Esophagus squamous epithelium (tissue), 5 donors: Measurements from ENCODE around the gene SDHAF3. TPM values are rescaled to one million over a fixed set of nuclear protein-coding genes. Genes with fewer than 3 reads are reported as not detected.
"Not testable (repeated sequence)": the region's sequence is repeated elsewhere in the genome, so short reads cannot be mapped to it uniquely, and the experiment has no call there.

Experiments
- DNase-seq: peaks from one replicate; lab custom pipeline; 2025; lab: John Stamatoyannopoulos, UW
- H3K27ac ChIP-seq, 4 donors: fragments of 200-600 bp; sonication (generic); one replicate each; pipeline ENCODE4 v1.5.1; 2016 to 2019; ENCODE audit warnings: mild to moderate bottlenecking in 1 of 4
- H3K27me3 ChIP-seq, 4 donors: fragments of 200-600 bp; sonication (generic); 1 replicate in 3 of 4; 2 replicates in 1 of 4; pipeline versions ENCODE4 v1.5.1 to v1.6.0; 2017 to 2021; ENCODE audit warnings: antibody characterized with exemption in 1 of 4
- H3K36me3 ChIP-seq, 3 donors: fragments of 200-600 bp; sonication (generic); one replicate each; pipeline ENCODE4 v1.5.1; 2016 to 2019
- H3K4me1 ChIP-seq, 3 donors: fragments of 200-600 bp; sonication (generic); one replicate each; pipeline ENCODE4 v1.5.1; 2017 to 2019
- H3K4me3 ChIP-seq, 4 donors: fragments of 200-600 bp; sonication (generic); 1 replicate in 3 of 4; 2 replicates in 1 of 4; pipeline ENCODE4 v1.5.1; 2016 to 2019; ENCODE audit warnings: mild to moderate bottlenecking in 2 of 4, moderate library complexity in 1 of 4
- H3K9me3 ChIP-seq, 3 donors: fragments of 200-600 bp; sonication (generic); one replicate each; pipeline ENCODE4 v1.5.1; 2016 to 2019
- CTCF ChIP-seq, 6 experiments: fragments of 450-650 bp in 4 of 6; fragments of 200-600 bp in 2 of 6; sonication (generic) in 2 of 6; IDR thresholded peaks; one replicate each; pipeline ENCODE4 v1.5.1; 2016 to 2019; ENCODE audit warnings: antibody characterized with exemption in 6 of 6, mild to moderate bottlenecking in 4 of 6, moderate library complexity in 4 of 6
- POLR2A ChIP-seq, 4 donors: fragments of 450-650 bp; IDR thresholded peaks; one replicate each; pipeline ENCODE4 v1.6.1; 2017; ENCODE audit warnings: antibody characterized with exemption in 4 of 4, mild to moderate bottlenecking in 4 of 4, moderate library complexity in 3 of 4
- WGBS, 2 donors: methylation state at CpG; one replicate each; pipeline ENCODE4 v1.1.5; 2018; 5-methylcytosine and 5-hydroxymethylcytosine counted together
- intact Hi-C: fragments of 100-400 bp; cut with DNase I; formaldehyde crosslinking; loops from one replicate; pipeline ENCODE4 v1.15.0; 2022
- total RNA-seq, 4 donors: library from RNA; depleted of rRNA; stranded (reverse); fragments of >200 nt; gene quantifications; one replicate each; pipeline ENCODE4 v1.1.0, GENCODE V29; 2016
- donor health status: DM: yes; HTN: yes; CAD: no.

The SDHAF3 gene
- total RNA-seq, 4 donors from 2014 or later = 6.4 to 13.6 (median 10.9) TPM

GRCh38 chr7:97117035-97117371 lies 495 bp upstream of the SDHAF3 start:
- Histone ChIP-seq H3K4me3 (peak overlapping the region; percentile 73 to 77 (median 74)), H3K4me1 (peaks cover 0 to 24% (median 5%) of the 10 kb centered on the region in 3 donors), H3K27ac (peak overlapping the region; percentile 65 to 84 (median 75)), H3K36me3 (no peaks in the 10 kb centered on the region), H3K27me3 (no peaks in the 10 kb centered on the region), H3K9me3 (no peaks in the 10 kb centered on the region)
- WGBS, 2 donors = 73 to 84% methylated on average over 9 of the region's 9 CpGs
- TF ChIP-seq CTCF (IDR thresholded peaks at IDR 0.05) (no peak), POLR2A (IDR thresholded peaks at IDR 0.05) (no peak)
- intact Hi-C loops = no loop called here
- no peak for DNase-seq

GRCh38 chr7:97118306-97118917 lies 914 bp downstream of the SDHAF3 start:
- Histone ChIP-seq H3K36me3 (no peaks in the 10 kb centered on the region), H3K9me3 (no peaks in the 10 kb centered on the region), H3K4me3 (peak overlapping the region; percentile 73 to 77 (median 74)), H3K27me3 (no peaks in the 10 kb centered on the region), H3K27ac (peak overlapping the region in 2 of 4 donors; percentile 81 to 84), H3K4me1 (peaks cover 0 to 24% (median 5%) of the 10 kb centered on the region in 3 donors)
- intact Hi-C loops = no loop called here
- no peak for DNase-seq
- TF ChIP-seq CTCF (IDR thresholded peaks at IDR 0.05) (no peak), POLR2A (IDR thresholded peaks at IDR 0.05) (no peak)
- 17% methylated on average over 13 of the region's 13 CpGs for WGBS, 2 donors

- TF ChIP-seq POLR2A (IDR thresholded peaks at IDR 0.05) (no peak), CTCF (IDR thresholded peaks at IDR 0.05) (no peak)
- H3K27ac ChIP-seq = no peak overlapping the region
- no peak for DNase-seq
- no peaks in the 10 kb centered on the region for H3K27me3 ChIP-seq
- no peak overlapping the region for H3K4me3 ChIP-seq
- H3K4me1 ChIP-seq = peaks cover 0 to 24% (median 5%) of the 10 kb centered on the region in 3 donors
- intact Hi-C loops = no loop called here
- H3K36me3 ChIP-seq = no peaks in the 10 kb centered on the region
- WGBS, 2 donors = 87 to 92% methylated on average over 2 of the region's 2 CpGs
- H3K9me3 ChIP-seq = no peaks in the 10 kb centered on the region
Measured at GRCh38 chr7:97119747-97120146, 2.2 kb downstream of the SDHAF3 start.

- DNase-seq = no peak
- no peaks in the 10 kb centered on the region for H3K36me3 ChIP-seq
- H3K4me1 ChIP-seq = peaks cover 0 to 24% (median 5%) of the 10 kb centered on the region in 3 donors
- no peaks in the 10 kb centered on the region for H3K27me3 ChIP-seq
- H3K9me3 ChIP-seq = no peaks in the 10 kb centered on the region
- TF ChIP-seq CTCF (IDR thresholded peaks at IDR 0.05) = no peak
- no peak for TF ChIP-seq POLR2A (IDR thresholded peaks at IDR 0.05)
- H3K4me3 ChIP-seq = no peak overlapping the region
- no peak overlapping the region for H3K27ac ChIP-seq
- intact Hi-C loops = no loop called here
- 84 to 89% methylated on average over 5 of the region's 5 CpGs for WGBS, 2 donors
Measured at GRCh38 chr7:97120713-97121457, 3.4 kb downstream of the SDHAF3 start.

GRCh38 chr7:97123115-97123514 lies 5.6 kb downstream of the SDHAF3 start:
- intact Hi-C loops, H3K27ac ChIP-seq, H3K36me3 ChIP-seq, DNase-seq, H3K4me3 ChIP-seq, H3K9me3 ChIP-seq, H3K27me3 ChIP-seq: not testable (repeated sequence)
- peaks cover 0 to 17% (median 5%) of the 10 kb centered on the region in 3 donors for H3K4me1 ChIP-seq
- WGBS, 2 donors = 85 to 100% methylated on average over 1 to 2 of the region's 2 CpGs
